Measurements from ENCODE around the gene CROCC2.

Gene CROCC2

GRCh38 chr2:240925191-240925567, 19.0 kb downstream of the CROCC2 start:
- DNase-seq = no peak

DNA sequence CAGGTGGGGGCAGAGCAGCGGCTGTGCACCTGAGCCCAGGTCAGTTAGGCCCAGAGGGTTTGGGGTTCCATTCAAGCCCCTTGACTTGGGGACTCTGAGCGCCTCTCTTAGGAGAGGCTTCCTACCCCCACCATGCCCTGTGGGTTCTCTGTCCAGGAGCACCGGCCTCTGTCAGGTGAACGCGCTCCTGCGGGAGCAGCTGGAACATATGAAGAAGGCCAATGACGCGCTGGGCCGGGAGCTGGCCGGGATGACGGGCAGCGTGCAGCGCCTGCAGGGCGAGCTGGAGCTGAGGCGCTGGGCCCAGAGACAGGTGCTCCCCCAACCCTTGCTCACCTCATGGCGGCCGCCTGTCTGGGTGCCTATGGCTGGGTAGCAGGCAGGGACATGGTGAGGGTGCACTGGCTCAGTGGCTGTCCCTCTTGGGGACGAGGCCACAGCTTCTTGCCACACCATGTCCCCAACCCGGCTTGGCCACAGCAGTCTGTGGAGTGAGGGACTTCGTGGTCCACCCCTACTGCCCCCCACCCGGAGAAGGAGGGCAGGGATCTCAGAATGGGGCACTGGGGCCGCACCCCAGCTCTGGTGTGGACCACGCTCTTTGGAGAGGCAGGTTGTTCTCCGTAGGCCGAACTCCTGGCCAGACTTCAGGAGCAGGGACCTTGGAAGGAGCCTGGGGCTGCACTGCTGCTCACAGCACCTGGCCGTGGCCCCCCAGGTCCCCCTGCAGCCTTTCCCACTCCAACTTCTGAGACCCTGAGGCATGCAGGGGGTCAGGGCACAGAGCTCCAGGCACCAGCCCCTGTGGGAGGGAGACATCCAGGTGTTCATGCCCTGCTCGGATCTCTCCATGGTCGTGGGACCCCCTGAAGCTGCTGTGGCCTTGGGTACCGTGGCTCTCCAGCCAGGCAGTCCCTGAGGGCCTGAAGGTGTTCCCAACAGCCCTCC, 19.7 kb downstream of the CROCC2 start:
- DNase-seq = no peak

DNA sequence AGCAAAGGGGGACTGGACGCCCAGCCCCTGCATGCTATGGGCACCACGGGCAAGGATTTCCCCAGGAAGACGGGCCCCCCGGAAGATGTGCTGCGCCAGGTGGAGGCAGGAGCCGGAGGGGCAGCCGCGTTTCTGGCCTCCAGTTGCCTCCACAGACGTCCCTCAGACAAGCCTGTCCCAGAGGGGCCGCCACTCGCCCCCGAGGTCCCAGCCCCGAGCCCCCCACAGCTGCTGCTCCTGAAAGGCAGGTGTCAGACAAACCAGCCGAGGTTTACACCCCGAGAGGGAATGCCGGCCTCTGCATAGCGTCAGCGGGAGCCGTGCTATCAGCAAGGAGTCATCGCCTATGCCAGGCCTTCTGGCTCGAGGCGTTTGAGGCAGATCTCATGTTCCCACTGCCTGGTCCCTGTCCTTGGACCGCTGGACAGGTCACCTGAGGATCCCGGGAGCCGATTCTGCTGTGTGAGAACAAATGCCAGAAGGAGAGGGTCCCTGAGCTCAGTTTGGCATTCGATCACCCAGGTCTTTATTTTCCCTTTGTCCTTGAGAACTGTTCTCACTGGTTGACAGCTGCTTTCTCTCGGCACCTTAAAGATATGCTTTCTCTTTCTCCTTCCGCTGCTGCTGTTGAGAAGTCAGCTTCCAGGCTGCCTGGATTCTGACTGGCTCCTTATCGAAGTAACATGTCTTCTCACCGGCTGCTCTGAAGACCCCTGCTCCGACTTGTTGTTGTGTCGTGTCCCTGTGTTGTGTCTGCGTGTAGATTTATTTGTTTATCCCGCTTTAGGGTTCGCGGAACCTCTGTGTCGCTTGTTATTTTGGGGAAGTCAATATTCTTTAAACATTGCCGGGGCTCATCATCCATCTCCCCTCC, 20.6 kb downstream of the CROCC2 start:
- no peak for DNase-seq

GRCh38 chr2:240927390-240927781, 21.2 kb downstream of the CROCC2 start:
- DNase-seq = no peak

DNA sequence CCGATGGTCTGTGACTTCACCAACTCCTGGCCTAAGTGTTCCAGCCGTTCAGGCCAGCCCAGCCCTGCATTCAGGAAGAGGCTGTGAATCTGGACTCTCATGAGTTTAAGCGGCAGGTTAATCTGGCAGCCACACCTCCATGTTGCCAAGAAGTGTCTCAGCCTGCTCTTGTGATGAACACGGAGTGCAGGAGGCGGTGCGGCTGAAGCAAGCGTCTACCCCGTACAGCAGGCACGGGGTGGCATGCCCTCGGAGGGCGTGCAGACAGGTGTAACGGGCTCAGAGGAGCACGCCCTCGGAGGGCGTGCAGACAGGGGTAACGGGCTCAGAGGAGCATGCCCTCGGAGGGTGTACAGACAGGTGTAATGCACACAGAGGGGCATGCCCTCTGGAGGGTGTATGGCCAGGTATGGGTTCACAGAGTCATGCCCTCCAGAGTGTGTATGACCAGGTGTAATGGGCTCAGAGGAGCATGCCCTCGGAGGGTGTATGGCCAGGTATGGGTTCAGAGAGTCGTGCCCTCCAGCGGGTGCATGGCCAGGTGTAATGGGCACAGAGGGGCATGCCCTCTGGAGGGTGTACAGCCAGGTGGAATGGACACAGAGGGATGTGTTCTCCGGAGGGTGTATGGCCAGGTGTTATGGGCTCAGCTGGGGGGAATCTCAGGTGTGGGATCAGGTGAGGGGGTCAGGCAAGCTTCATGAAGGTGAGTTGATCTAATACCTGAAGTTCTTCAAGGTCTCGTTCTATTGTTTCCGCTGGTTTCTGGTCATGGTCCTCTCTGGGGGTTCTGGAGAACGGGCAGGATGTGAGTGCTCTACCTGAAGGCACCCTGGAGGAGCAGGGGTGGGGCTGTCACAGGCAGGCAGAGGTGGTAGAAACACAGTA, 22.6 kb downstream of the CROCC2 start:
- no peak for DNase-seq

GRCh38 chr2:240929364-240930095, 23.4 kb downstream of the CROCC2 start:
- no peak for DNase-seq

GRCh38 chr2:240930096-240930630, 24.0 kb downstream of the CROCC2 start:
- DNase-seq = no peak

DNA sequence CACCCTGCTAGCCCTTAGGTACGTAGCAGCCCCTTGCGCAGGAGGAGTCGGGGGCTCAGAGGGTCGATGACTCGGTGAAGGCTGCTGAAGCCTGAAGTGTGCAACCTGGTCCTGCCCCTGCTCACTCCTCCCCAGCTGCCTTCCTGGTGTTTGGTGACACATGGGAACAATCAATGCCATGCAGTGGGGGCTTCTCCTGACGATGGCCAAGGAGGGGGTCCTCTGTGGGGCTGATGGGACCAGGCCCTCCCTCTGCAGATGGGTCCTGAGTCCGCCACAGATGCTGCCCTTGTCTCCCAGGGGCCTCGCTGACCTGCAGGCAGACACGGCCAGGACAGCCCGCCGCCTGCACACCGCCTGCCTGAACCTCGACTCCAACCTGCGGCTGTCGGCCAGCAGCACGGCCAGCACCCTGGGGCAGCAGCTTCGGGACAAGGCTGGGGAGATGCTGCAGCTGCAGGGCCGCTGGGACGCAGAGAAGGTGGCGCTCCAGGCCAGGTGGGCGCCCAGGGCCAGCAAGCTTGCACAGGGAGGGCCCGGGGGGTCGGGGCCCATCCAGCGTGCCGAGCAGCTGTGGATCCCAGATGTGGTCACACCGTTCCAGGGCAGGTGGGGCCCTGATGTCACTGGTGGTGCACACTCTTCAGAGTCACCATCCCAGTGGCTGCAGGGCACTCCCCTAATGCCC, 24.6 kb downstream of the CROCC2 start:
- DNase-seq = no peak

GRCh38 chr2:240931319-240931949, 25.3 kb downstream of the CROCC2 start:
- no peak for DNase-seq

DNA sequence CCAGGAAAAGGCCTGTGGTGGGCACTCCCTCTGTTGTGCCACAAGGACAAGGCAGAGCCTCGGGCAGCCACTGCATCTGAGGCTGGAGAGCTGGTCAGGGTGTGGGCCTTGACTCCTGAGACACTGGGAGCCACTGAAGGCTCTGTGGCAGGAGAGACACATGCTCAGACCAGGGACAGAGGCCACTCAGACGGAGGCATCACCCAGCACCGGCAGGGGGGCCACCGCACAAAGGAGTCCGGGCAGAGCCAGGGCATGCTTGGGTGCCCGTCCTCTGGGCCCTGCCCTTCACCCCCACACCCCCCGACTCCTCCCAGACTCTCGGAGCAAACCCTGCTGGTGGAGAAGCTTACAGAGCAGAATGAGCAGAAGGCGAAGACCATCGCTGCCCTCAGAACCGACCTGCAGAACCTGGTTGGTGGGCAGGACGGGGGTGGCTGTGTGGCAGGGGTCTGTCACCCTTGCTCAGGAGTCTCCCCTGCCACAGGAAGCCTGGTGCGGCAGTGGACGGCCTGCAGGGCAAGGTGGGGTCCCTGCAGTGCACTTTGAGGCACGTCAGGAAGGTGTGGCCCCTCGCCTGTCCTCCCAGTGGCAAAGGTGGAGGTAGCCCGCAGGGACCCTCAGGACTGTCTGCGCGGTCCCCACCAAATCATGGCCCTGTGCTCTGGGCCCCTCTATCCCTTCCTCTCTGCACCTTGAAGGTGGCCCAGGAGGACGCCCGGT, 26.0 kb downstream of the CROCC2 start:
- DNase-seq = no peak

DNA sequence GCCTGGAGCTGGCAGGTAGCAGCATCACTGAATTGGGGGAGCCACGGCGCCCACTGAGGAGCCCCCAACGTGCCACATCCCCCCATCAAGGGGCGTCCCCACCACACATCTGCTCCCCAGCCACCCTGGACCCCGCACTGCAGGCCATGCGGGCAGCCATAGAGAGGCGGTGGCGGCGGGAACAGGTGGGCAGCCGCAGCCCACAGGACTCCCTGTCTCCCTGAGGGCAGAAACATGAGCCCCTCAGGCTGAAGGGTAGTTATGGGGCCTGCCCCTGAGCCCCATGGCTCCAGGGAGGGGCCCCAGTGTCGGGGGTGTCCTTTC, 26.6 kb downstream of the CROCC2 start:
- DNase-seq = no peak

GRCh38 chr2:240933048-240933965, 27.2 kb downstream of the CROCC2 start:
- no peak for DNase-seq

DNA sequence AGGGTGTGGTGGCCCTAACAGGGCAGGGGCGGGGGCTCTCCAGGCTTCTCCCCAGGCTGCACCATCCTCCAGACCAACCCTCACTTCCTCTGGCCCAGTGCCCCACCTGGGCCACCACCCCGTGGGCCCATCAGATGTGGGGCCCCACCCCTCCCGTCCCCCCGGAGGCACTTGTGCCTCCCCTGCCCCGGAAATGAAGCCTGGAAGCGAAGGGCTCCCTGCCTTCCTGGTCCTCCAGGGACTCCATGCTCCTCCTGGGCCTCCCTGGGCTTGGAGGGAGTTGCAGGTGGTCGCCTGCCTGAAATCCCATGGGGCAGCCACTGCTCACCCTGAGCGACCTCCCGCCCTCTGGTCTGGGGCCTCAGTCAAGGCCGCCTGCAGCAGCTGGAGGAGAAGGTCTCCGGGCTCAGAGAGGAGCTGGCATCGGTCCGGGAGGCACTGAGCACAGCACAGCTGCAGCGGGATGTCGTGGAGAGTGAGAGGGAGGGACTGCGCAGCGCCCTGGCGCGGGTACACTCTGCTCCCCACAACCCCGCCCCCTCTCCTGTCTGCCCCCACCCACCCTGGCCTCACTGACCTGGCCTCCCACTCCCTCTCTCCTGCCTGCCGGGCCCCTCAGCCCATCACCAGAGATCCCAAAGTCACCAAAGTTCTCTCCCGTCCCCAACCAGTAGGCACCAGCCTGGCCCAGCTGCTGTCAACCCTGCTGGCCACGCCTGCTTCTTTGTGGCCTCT, 28.0 kb downstream of the CROCC2 start:
- DNase-seq = no peak

DNA sequence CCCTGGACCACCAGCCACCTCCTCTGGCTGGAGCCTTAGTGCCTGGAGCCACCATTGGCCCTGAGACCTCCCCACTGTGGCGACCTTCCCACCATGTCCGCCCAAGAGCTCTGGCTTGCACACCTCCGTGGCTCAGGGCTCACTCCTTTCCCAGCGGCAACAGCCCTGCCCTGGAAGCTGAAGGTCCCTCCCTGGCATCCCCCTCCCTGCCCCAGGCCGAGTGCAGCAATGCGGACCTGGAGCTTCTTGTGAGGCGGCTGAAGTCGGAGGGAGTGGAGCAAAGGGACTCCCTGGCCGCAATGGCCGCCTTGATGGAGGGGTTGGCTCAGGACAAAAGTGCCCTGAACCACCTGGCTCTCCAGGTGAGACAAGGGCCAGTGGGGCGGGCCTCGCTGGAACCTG, 28.6 kb downstream of the CROCC2 start:
- no peak for DNase-seq

DNA sequence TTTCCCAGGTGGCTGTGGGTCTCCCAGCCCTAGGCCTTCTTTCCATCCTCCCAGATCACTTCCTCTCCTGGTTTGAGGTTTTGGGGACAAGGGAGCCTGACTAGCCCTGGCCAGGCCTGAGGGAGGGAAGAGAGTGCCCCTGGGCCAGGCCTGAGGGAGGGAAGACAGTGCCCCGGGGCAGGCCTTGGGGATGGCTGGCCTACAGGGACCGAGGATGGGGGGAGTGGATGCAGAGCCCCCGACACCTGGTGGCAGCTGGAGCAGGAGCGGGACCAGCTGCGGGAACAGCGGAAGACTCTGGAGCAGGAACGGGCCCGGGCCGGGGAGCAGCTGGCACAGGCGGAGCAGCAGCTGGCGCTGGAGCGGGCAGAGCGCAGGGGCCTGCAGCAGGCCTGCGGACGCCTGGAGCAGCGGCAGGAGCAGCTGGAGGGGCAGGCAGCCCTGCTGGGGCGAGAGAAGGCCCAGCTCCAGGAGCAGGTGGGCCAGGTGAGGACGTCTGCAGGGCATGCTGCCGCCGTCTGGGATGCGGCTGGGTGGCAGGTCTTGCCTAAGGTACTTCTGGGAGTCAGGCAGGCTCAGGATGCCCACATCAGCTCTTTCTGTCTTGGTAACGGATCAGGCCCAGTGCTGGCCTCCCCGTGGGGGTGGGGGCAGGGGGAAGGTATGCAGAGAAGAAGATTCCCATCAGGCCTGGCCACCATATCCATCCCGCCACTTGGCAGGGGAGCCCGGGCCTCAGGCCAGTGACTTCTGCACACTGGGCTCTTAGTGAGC, 29.2 kb downstream of the CROCC2 start:
- DNase-seq = no peak

DNA sequence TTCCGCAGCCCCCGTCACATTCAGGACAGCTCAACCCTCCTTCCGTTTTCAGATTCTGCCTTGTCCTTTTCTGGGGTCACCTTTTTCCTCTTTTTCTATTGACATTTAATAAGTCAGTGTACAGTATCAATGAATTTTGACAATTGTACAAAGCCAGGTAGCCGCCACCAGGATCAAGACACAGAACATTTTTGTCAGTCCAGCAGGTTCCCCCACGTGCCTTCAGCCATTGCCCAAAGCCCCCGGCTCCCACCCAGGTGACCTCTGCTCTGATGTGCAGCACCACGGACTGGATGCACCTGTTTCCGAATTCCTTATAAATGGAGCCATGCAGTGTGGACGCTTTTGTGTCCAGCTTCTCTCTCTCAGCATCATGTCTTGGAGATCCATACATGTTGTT, 30.0 kb downstream of the CROCC2 start:
- no peak for DNase-seq

GRCh38 chr2:240946046-240946445, 39.9 kb downstream of the CROCC2 start:
- DNase-seq = no peak

GRCh38 chr2:240946654-240947053, 40.5 kb downstream of the CROCC2 start:
- no peak for DNase-seq

Measured in SIG-M5 (cell line).